A549 (cell line): ENCODE data around the gene NCOA1. TPM values are rescaled to one million over a fixed set of nuclear protein-coding genes. Genes with fewer than 3 reads are reported as not detected.

Experiments used
- ATAC-seq, 2 experiments: fragments of 200-7000 bp in 1 of 2; fragments of >200 bp in 1 of 2; cut with Nextera tagmentation in 1 of 2; cut with Tn5 transposase in 1 of 2; 3 replicates each; pipeline versions ENCODE4 v1.8.0 to v1.9.1; 2018 to 2020; ENCODE audit warnings: mild to moderate bottlenecking in 1 of 2, moderate library complexity in 1 of 2
- CTCF ChIA-PET: fragments of 300-600 bp; sonication (Branson Sonifier 250); formaldehyde crosslinking; extraction: SDS; loops from one replicate; lab custom pipeline; 2021; ENCODE audit warnings: antibody characterized with exemption, inconsistent platforms; lab: Yijun Ruan, JAX
- POLR2A ChIA-PET: fragments of 350-600 bp; formaldehyde crosslinking; extraction: SDS; loops from one replicate; lab custom pipeline; 2021; ENCODE audit warnings: antibody characterized with exemption, inconsistent platforms; lab: Yijun Ruan, JAX
- DNase-seq, 2 experiments: peaks; one replicate each; pipeline versions ENCODE4 v3.0.0 to v3.0.0-alpha.2; 2011 to 2016; ENCODE audit warnings: low read depth in 1 of 2, low spot score in 1 of 2
- FAIRE-seq: peaks from 2 replicates; lab custom pipeline; 2011; peaks lifted over from hg19 to GRCh38; lab: Jason Lieb, UNC
- H3K27ac ChIP-seq, 2 experiments: fragments of >200 bp; sonication (Bioruptor Twin); formaldehyde crosslinking; 3 replicates each; pipeline ENCODE4 v1.5.1; 2016 to 2017
- H3K4me1 ChIP-seq: fragments of >200 bp; sonication (Bioruptor Twin); formaldehyde crosslinking; 3 replicates; pipeline ENCODE4 v1.6.1; 2016
- H3K4me2 ChIP-seq: fragments of >200 bp; sonication (Bioruptor Twin); formaldehyde crosslinking; 3 replicates; pipeline ENCODE4 v1.6.1; 2016
- H3K4me3 ChIP-seq: fragments of >200 bp; sonication (Bioruptor Twin); formaldehyde crosslinking; 3 replicates; pipeline ENCODE4 v1.5.1; 2016
- H3K9me3 ChIP-seq: fragments of >200 bp; sonication (Bioruptor Twin); formaldehyde crosslinking; 3 replicates; pipeline ENCODE4 v1.6.1; 2016
- E2F6 ChIP-seq: IDR thresholded peaks from 2 replicates; pipeline ENCODE4 v1.6.1; 2012; ENCODE audit warnings: low read depth, borderline replicate concordance
- ESRRA ChIP-seq: fragments of 150-350 bp; IDR thresholded peaks from 2 replicates; pipeline ENCODE4 v1.6.1; 2014; ENCODE audit warnings: mild to moderate bottlenecking, low read length, borderline replicate concordance
- FOSL2 ChIP-seq, 2 experiments: fragments of 450-650 bp in 1 of 2; fragments of >200 bp in 1 of 2; sonication (Bioruptor Twin) in 1 of 2; formaldehyde crosslinking; IDR thresholded peaks; 2 replicates each; pipeline versions ENCODE4 v1.5.0 to v1.6.1; 2016 to 2020; ENCODE audit warnings: mild to moderate bottlenecking in 1 of 2, moderate library complexity in 1 of 2
- GATA3 ChIP-seq: IDR thresholded peaks from 2 replicates; pipeline ENCODE4 v1.6.1; 2012; ENCODE audit warnings: borderline replicate concordance
- HDAC2 ChIP-seq: fragments of 200-600 bp; sonication (generic); IDR thresholded peaks from 2 replicates; pipeline ENCODE4 v1.6.1; 2016
- HES2 ChIP-seq: fragments of >200 bp; sonication (Bioruptor Twin); formaldehyde crosslinking; IDR thresholded peaks from 2 replicates; pipeline ENCODE4 v1.6.1; 2016
- HMGXB4 ChIP-seq: fragments of 250-450 bp; sonication (Bioruptor Pico); IDR thresholded peaks from 2 replicates; pipeline ENCODE4 v1.5.0; 2021; ENCODE audit warnings: mild to moderate bottlenecking, moderate library complexity, borderline replicate concordance
- JUN ChIP-seq, 2 experiments: fragments of >200 bp; sonication (Bioruptor Twin); formaldehyde crosslinking; IDR thresholded peaks; 2 replicates in 1 of 2; 3 replicates in 1 of 2; pipeline ENCODE4 v1.6.1; 2016 to 2017
- KDM1A ChIP-seq: fragments of 200-600 bp; sonication (generic); IDR thresholded peaks from 2 replicates; pipeline ENCODE4 v1.6.1; 2016; ENCODE audit warnings: low read depth, mild to moderate bottlenecking
- KDM5A ChIP-seq: fragments of 200-600 bp; sonication (generic); IDR thresholded peaks from 2 replicates; pipeline ENCODE4 v1.6.1; 2016; ENCODE audit warnings: antibody characterized with exemption, mild to moderate bottlenecking
- MAFK ChIP-seq: fragments of 450-650 bp; IDR thresholded peaks from 2 replicates; pipeline ENCODE4 v1.6.1; 2014; ENCODE audit not compliant: partially characterized antibody
- MAZ ChIP-seq: fragments of 150-350 bp; IDR thresholded peaks from 2 replicates; pipeline ENCODE4 v1.6.1; 2014; ENCODE audit warnings: antibody characterized with exemption, low read depth, low read length, borderline replicate concordance
- MYC ChIP-seq: IDR thresholded peaks from 2 replicates; pipeline ENCODE4 v1.6.1; 2012; ENCODE audit warnings: mild to moderate bottlenecking, inconsistent platforms, low read length, improper control_type of control experiment, borderline replicate concordance
- PBX3 ChIP-seq: IDR thresholded peaks from 2 replicates; pipeline ENCODE4 v1.6.1; 2012
- PHF8 ChIP-seq: fragments of 200-600 bp; sonication (generic); IDR thresholded peaks from 2 replicates; pipeline ENCODE4 v1.6.1; 2016; ENCODE audit warnings: low read depth, mild to moderate bottlenecking, antibody characterized with exemption, moderate library complexity, borderline replicate concordance
- POLR2A ChIP-seq: IDR thresholded peaks from 2 replicates; pipeline ENCODE4 v1.6.1; 2012; ENCODE audit warnings: mild to moderate bottlenecking, low read length
- RAD21 ChIP-seq, 2 experiments: fragments of >200 bp in 1 of 2; sonication (Bioruptor Twin) in 1 of 2; formaldehyde crosslinking in 1 of 2; IDR thresholded peaks in 1 of 2; conservative IDR thresholded peaks in 1 of 2; 2 replicates in 1 of 2; 3 replicates in 1 of 2; pipeline ENCODE4 v1.6.1; 2012 to 2018; ENCODE audit warnings: inconsistent platforms in 1 of 2
- RARB ChIP-seq: fragments of 250-450 bp; sonication (Bioruptor Pico); IDR thresholded peaks from 2 replicates; pipeline ENCODE4 v1.8.0; 2021; ENCODE audit warnings: mild to moderate bottlenecking, moderate library complexity
- SMC3 ChIP-seq: fragments of >200 bp; sonication (Bioruptor Twin); formaldehyde crosslinking; IDR thresholded peaks from 3 replicates; pipeline ENCODE4 v1.6.1; 2018; ENCODE audit warnings: inconsistent platforms
- SREBF2 ChIP-seq: fragments of 450-650 bp; IDR thresholded peaks from 2 replicates; pipeline ENCODE4 v1.6.1; 2014; ENCODE audit warnings: mild to moderate bottlenecking, moderate library complexity
- TFCP2L1 ChIP-seq: fragments of 250-450 bp; sonication (Bioruptor Pico); IDR thresholded peaks from 2 replicates; pipeline ENCODE4 v1.5.0; 2021; ENCODE audit warnings: mild to moderate bottlenecking
- ZC3H11A ChIP-seq: fragments of 450-650 bp; IDR thresholded peaks from 2 replicates; pipeline ENCODE4 v1.6.1; 2014; ENCODE audit warnings: antibody characterized with exemption, mild to moderate bottlenecking
- ZSCAN20 ChIP-seq: fragments of 250-450 bp; sonication (Bioruptor Pico); IDR thresholded peaks from 2 replicates; pipeline ENCODE4 v1.8.0; 2022; ENCODE audit warnings: mild to moderate bottlenecking, moderate library complexity
- WGBS: methylation state at CpG from one replicate; pipeline ENCODE4 v1.1.6; 2017; ENCODE audit errors: missing lambda C conversion rate; 5-methylcytosine and 5-hydroxymethylcytosine counted together
- polyA plus RNA-seq, 4 experiments: library from polyadenylated mRNA; depleted of rRNA in 3 of 4; stranded (reverse); fragments of >200 nt; fragmentation: RNase III in 1 of 4; extraction: RNeasy Plus Mini Kit Qiagen cat#74134 plus additional on column Dnase treatment in 1 of 4; gene quantifications; 2 replicates in 3 of 4; 3 replicates in 1 of 4; pipeline ENCODE4 v1.2.3, GENCODE V29; 2011 to 2017

Gene NCOA1
- polyA plus RNA-seq, 2 of the 4 experiments (the other 2 are of a cell fraction): 7.6 to 29.9 TPM

DNA sequence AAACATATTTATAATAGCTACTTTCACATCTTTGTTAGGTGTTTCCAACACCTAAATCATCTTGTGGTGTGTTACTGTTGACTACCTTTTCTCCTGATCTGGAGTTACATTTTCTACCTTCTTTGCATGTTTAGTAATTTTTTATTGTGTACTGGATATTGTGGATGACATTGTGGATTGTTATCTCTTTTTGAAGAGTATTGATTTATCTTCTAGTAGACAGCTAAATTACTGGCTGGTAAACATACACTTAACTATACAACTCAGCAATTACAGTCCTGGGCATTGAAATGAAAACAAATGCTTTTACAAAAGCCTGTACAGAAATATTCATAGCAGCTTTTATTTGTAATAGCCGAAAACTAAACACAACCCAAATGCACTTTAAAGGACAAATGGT lies 151.3 kb downstream of the NCOA1 start:
- Histone ChIP-seq H3K9me3 (no peaks in the 10 kb centered on the region), H3K4me2 (no peak overlapping the region), H3K4me3 (no peak overlapping the region)
- POLR2A ChIA-PET: no interaction called here
- WGBS: 85% methylated on average over 1 of the region's 1 CpG
- ATAC-seq: no peak
- TF ChIP-seq HES2 (no peak), ESRRA (no peak), PHF8 (no peak), TFCP2L1 (CRISPR knock-in tag) (no peak), HMGXB4 (CRISPR knock-in tag) (no peak), KDM1A (no peak), PBX3 (no peak), KDM5A (no peak), GATA3 (no peak), FOSL2 (IDR thresholded peaks at IDR 0.05) (no peak), FOSL2 (CRISPR knock-in tag; IDR thresholded peaks at IDR 0.05) (no peak), SREBF2 (no peak), ZC3H11A (no peak), HDAC2 (no peak), ZSCAN20 (CRISPR knock-in tag) (no peak), MAFK (no peak), SMC3 (no peak), JUN (IDR thresholded peaks at IDR 0.05) (no peak), MYC (no peak), POLR2A (no peak), RARB (CRISPR knock-in tag) (no peak)
- TF ChIP-seq, all 56 proteins: peak for 0
- CTCF ChIA-PET: no interaction called here
- DNase-seq (no peak), FAIRE-seq (no peak)
- Histone ChIP-seq H3K4me1 (no peaks in the 10 kb centered on the region), H3K27ac (no peak overlapping the region)

DNA sequence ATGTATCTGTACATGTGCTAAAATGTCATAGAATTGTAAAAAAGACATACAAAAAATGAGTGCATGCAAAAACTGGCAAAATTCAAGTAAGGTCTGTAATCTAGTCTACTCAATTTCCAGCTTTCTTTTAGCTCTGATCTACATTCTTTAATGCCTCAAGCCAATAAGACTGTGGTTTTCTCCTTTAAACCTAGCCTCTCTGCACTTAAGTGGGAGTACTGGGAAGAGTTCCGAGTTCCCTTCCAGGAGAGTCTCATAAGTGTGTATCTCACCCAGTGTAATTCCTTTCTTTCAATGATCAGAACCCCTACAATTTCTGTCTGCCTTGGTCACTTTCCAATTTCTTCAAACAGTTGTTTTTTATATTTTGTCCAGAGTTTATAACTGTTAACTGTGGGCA lies 152.0 kb downstream of the NCOA1 start:
- DNase-seq (no peak), FAIRE-seq (no peak), ATAC-seq (no peak)
- Histone ChIP-seq H3K4me3 (no peak overlapping the region), H3K27ac (no peak overlapping the region), H3K9me3 (no peaks in the 10 kb centered on the region), H3K4me1 (no peaks in the 10 kb centered on the region), H3K4me2 (no peak overlapping the region)
- ChIA-PET CTCF (no interaction called here), POLR2A (no interaction called here)
- 87% methylated on average over 1 of the region's 1 CpG for WGBS
- TF ChIP-seq GATA3 (no peak), MAZ (no peak), PBX3 (no peak), E2F6 (no peak), RAD21 (conservative IDR thresholded peaks at IDR 0.05 in 1 of 2, IDR thresholded peaks at IDR 0.05 in 1 of 2) (no peak)
